Nephron (organoid): ENCODE data around the gene SHANK1.

Source experiments
- H3K27ac Mint-ChIP-seq, 3 experiments: 2 replicates each; pipeline ENCODE4 v1.8.0; 2020; ENCODE audit warnings: mixed read lengths in 3 of 3, mild to moderate bottlenecking in 2 of 3, moderate library complexity in 1 of 3
- H3K27me3 Mint-ChIP-seq: 2 replicates; pipeline ENCODE4 v1.8.0; 2021; ENCODE audit warnings: low read depth, mild to moderate bottlenecking, moderate library complexity, mixed read lengths
- H3K36me3 Mint-ChIP-seq: 2 replicates; pipeline ENCODE4 v1.8.0; 2020; ENCODE audit warnings: low read depth, mixed read lengths
- H3K4me1 Mint-ChIP-seq: 2 replicates; pipeline ENCODE4 v1.8.0; 2020; ENCODE audit warnings: mixed read lengths
- H3K4me3 Mint-ChIP-seq, 3 experiments: 2 replicates each; pipeline ENCODE4 v1.8.0; 2020; ENCODE audit warnings: mild to moderate bottlenecking in 3 of 3, mixed read lengths in 3 of 3, moderate library complexity in 2 of 3
- H3K9me3 Mint-ChIP-seq: 2 replicates; pipeline ENCODE4 v1.8.0; 2020; ENCODE audit warnings: mixed read lengths
- CTCF ChIP-seq, 3 experiments: fragments of 200-600 bp; sonication (generic); IDR thresholded peaks; one replicate each; pipeline ENCODE4 v1.5.0; 2021; ENCODE audit warnings: antibody characterized with exemption in 3 of 3; ENCODE audit not compliant: unreplicated experiment in 3 of 3

SHANK1 gene

GRCh38 chr19:50629801-50630200 is 89.8 kb downstream of the SHANK1 start:
- peaks cover 11% of the 10 kb centered on the region for H3K9me3 Mint-ChIP-seq
- H3K36me3 Mint-ChIP-seq, result no peaks in the 10 kb centered on the region
- H3K27me3 Mint-ChIP-seq, result peaks cover 8% of the 10 kb centered on the region
- H3K4me1 Mint-ChIP-seq, result peaks cover 5% of the 10 kb centered on the region
- H3K27ac Mint-ChIP-seq, result no peak overlapping the region
- H3K4me3 Mint-ChIP-seq, result no peak overlapping the region
- TF ChIP-seq CTCF (IDR thresholded peaks at IDR 0.05; ENCODE audit: unreplicated experiment in 3 of 3), result no peak

DNA sequence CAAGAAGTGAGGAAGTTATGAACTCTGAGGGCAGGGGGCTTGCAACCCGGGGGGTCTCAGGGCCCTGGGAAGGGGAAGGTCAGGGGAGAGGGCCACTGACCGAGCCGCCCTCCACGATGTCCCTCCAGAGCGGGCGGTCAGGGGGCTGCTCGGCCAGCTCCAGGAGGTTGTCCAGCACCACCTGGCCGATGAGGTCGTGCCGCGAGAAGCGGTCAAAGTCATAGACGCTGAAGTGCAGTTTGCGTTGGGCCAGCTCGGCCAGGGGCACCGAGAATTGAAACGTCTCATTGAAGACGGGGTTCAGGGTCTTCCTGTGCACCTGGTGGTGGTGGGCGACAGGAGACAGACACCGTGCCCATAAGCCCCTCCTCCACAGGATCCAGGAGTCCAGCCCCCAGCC is 90.4 kb downstream of the SHANK1 start:
- Mint-ChIP-seq H3K4me1 (peaks cover 5% of the 10 kb centered on the region), H3K36me3 (no peaks in the 10 kb centered on the region), H3K27me3 (peaks cover 8% of the 10 kb centered on the region), H3K4me3 (no peak overlapping the region), H3K9me3 (peaks cover 10% of the 10 kb centered on the region), H3K27ac (no peak overlapping the region)
- TF ChIP-seq CTCF (IDR thresholded peaks at IDR 0.05; ENCODE audit: unreplicated experiment in 3 of 3), result no peak

DNA sequence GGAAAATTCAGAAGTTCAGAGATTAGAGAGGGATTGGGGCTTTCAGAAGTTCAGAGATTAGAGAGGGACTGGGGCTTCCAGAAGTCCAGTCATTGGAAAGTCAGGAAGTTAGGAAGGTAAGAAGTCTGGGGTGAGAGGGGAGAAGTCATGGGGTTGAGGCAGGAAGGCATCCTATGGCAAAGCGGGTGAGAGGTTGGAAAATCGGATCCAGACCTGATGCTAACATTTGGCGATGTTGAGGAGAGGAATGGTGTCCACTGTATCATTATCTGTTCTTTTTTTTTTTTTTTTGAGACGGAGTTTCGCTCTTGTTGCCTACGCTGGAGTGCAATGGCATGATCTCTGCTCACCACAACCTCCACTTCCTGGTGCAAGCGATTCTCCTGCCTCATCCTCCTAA is 91.1 kb downstream of the SHANK1 start:
- Mint-ChIP-seq H3K27ac (no peak overlapping the region), H3K27me3 (peaks cover 8% of the 10 kb centered on the region), H3K4me3 (no peak overlapping the region), H3K4me1 (peaks cover 5% of the 10 kb centered on the region), H3K9me3 (peaks cover 7% of the 10 kb centered on the region), H3K36me3 (no peaks in the 10 kb centered on the region)
- TF ChIP-seq CTCF (IDR thresholded peaks at IDR 0.05; ENCODE audit: unreplicated experiment in 3 of 3), result no peak

- no peak overlapping the region for H3K27ac Mint-ChIP-seq
- no peaks in the 10 kb centered on the region for H3K36me3 Mint-ChIP-seq
- H3K4me1 Mint-ChIP-seq, result peaks cover 5% of the 10 kb centered on the region
- peaks cover 4% of the 10 kb centered on the region for H3K9me3 Mint-ChIP-seq
- H3K27me3 Mint-ChIP-seq, result peaks cover 8% of the 10 kb centered on the region
- no peak for TF ChIP-seq CTCF (IDR thresholded peaks at IDR 0.05; ENCODE audit: unreplicated experiment in 3 of 3)
- no peak overlapping the region for H3K4me3 Mint-ChIP-seq
Measured at GRCh38 chr19:50628146-50628545, 91.5 kb downstream of the SHANK1 start.

DNA sequence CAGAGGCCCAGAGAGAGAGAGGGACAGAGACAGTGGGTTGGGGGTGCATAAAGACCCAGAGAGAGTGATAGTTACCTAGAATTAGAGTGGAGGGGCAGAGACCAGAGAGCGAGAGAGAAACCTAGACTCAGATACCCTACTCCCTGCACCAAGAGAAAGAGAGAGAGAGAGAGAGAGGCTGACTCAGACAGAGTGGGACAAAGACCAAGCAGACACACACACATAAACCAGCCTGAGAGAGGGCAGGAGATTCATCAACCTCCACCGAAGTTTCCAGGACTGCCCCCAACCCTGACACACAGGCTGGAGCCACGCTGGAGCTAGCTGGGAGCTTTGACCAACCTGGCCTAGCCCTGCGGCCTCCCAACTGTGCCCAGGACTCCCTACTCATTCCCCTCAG is 92.8 kb downstream of the SHANK1 start:
- no peak overlapping the region for H3K4me3 Mint-ChIP-seq
- H3K27me3 Mint-ChIP-seq, result peaks cover 6% of the 10 kb centered on the region
- peaks cover 5% of the 10 kb centered on the region for H3K4me1 Mint-ChIP-seq

More for the DNA sequence above, 92.8 kb downstream of the SHANK1 start:
- H3K27ac Mint-ChIP-seq, result no peak overlapping the region
- H3K36me3 Mint-ChIP-seq, result no peaks in the 10 kb centered on the region
- peaks cover 3% of the 10 kb centered on the region for H3K9me3 Mint-ChIP-seq
- TF ChIP-seq CTCF (IDR thresholded peaks at IDR 0.05; ENCODE audit: unreplicated experiment in 3 of 3), result no peak
